Tibial nerve (tissue), 3 donors: ENCODE results near the gene MEAF6.

Experiments used
- CTCF ChIP-seq, 5 experiments: fragments of 200-600 bp in 3 of 5; fragments of 450-650 bp in 2 of 5; sonication (generic) in 3 of 5; IDR thresholded peaks; one replicate each; pipeline ENCODE4 v1.5.1; 2016 to 2019; ENCODE audit warnings: antibody characterized with exemption in 5 of 5, mild to moderate bottlenecking in 3 of 5, moderate library complexity in 2 of 5
- POLR2A ChIP-seq, 2 donors: fragments of 450-650 bp; IDR thresholded peaks; one replicate each; pipeline ENCODE4 v1.6.1; 2017; ENCODE audit warnings: antibody characterized with exemption in 2 of 2, mild to moderate bottlenecking in 2 of 2, moderate library complexity in 2 of 2

GRCh38 chr1:37509181-37509580 lies 5.4 kb downstream of the MEAF6 start:
- no peak for TF ChIP-seq CTCF (IDR thresholded peaks at IDR 0.05)
- no peak for TF ChIP-seq POLR2A (IDR thresholded peaks at IDR 0.05)
